ENCODE measurements around the gene DUOX1.

DNA sequence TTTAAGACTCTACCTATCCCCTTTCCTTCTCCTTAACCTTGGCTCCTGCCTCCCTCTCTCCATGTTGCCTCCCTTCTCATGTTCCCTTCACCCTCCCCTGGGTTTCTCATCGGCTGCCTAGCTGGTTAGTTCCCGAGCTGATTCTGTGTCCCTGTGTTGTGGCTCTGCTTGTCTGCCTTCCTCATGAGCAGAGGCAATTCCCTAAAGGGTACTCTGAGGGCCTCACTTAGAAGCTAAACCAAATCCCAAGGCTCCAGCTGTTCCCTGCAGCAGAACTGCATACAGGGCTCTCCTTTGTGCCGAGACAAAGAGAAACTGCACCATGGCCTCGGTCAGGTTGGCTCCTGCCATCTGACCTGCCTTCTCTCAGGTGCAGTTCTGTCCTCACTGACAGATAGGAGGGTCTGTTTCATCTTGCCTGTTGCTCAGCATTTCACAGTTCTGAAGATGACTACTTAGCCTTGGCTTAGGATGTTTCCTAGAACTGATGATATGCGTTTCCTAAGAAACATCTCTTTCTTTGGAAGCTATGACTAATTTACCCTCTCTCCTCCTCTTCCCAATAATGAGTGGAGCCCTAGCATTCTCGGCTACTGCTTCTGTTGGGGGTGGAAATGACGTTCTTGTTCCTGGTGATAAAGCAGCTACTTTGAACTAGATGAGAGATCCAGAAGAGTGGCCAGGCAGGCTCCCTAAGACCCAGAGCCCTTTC lies 27.1 kb downstream of the DUOX1 start:
- TF ChIP-seq POLR2AphosphoS5 (IDR thresholded peaks at IDR 0.05; ENCODE audit: low read depth, low read length) = no peak
- no peak for TF ChIP-seq POLR2A (IDR thresholded peaks at IDR 0.05; ENCODE audit: low read depth, low read length)

All from GM12891 (cell line).